OCI-LY3 (cell line): ENCODE measurements around the gene CMIP.

Source experiments
- H2AFZ ChIP-seq: fragments of 200-600, 300-600 bp; shearing (Covaris generic); 2 replicates; pipeline ENCODE4 v1.6.0; 2014; ENCODE audit warnings: antibody characterized with exemption, low read depth, low read length
- H3K27ac ChIP-seq: fragments of 200-600, 300-600 bp; sonication (generic); 2 replicates; pipeline ENCODE4 v1.5.1; 2014; ENCODE audit warnings: mild to moderate bottlenecking, low read length, moderate library complexity, mixed read lengths
- H3K27me3 ChIP-seq: fragments of 200-600, 300-600 bp; sonication (generic); 2 replicates; pipeline ENCODE4 v1.6.1; 2014; ENCODE audit warnings: low read depth, low read length, mixed read lengths
- H3K36me3 ChIP-seq: fragments of 200-600, 300-600 bp; sonication (generic); replicated peaks from 2 replicates; pipeline ENCODE3; 2014; ENCODE audit warnings: low read depth, low read length, mixed read lengths
- H3K4me1 ChIP-seq: fragments of 300-600, 200-600 bp; sonication (generic); 2 replicates; pipeline ENCODE4 v1.6.1; 2014; ENCODE audit warnings: low read length, mixed read lengths
- H3K4me2 ChIP-seq: fragments of 200-600, 300-600 bp; sonication (generic); 2 replicates; pipeline ENCODE4 v1.6.1; 2014; ENCODE audit warnings: low read length, mixed read lengths
- H3K4me3 ChIP-seq: fragments of 300-600, 200-600 bp; sonication (generic); 2 replicates; pipeline ENCODE4 v1.5.1; 2014; ENCODE audit warnings: antibody characterized with exemption, mild to moderate bottlenecking, low read length, moderate library complexity
- H3K79me2 ChIP-seq: fragments of 300-600, 200-600 bp; shearing (Covaris generic); 2 replicates; pipeline ENCODE4 v1.6.1; 2014; ENCODE audit warnings: mild to moderate bottlenecking, low read length, mixed read lengths
- H3K9ac ChIP-seq: fragments of 300-600, 200-600 bp; shearing (Covaris generic); 2 replicates; pipeline ENCODE4 v1.6.0; 2014; ENCODE audit warnings: mild to moderate bottlenecking, low read length, moderate library complexity
- H3K9me3 ChIP-seq: fragments of 200-600, 300-600 bp; shearing (Covaris generic); 2 replicates; pipeline ENCODE4 v1.6.1; 2014; ENCODE audit warnings: low read length, mixed read lengths; ENCODE audit not compliant: insufficient read depth
- H4K20me1 ChIP-seq: fragments of 200-600, 300-600 bp; sonication (generic); 2 replicates; pipeline ENCODE4 v1.6.1; 2016; ENCODE audit warnings: low read length, mixed read lengths; ENCODE audit not compliant: insufficient read depth
- EZH2phosphoT487 ChIP-seq: fragments of 200-600 bp; shearing (Covaris generic); IDR thresholded peaks from 2 replicates; pipeline ENCODE4 v1.6.1; 2018; ENCODE audit warnings: antibody characterized with exemption, mixed run types, low read depth
- TF ChIP-seq, protein P1 (sequence below): fragments of 200-600, 300-600 bp; sonication (generic); IDR thresholded peaks from 2 replicates; pipeline ENCODE4 v1.5.1; 2014; ENCODE audit warnings: antibody characterized with exemption, low read length, low read depth

Gene CMIP

DNA sequence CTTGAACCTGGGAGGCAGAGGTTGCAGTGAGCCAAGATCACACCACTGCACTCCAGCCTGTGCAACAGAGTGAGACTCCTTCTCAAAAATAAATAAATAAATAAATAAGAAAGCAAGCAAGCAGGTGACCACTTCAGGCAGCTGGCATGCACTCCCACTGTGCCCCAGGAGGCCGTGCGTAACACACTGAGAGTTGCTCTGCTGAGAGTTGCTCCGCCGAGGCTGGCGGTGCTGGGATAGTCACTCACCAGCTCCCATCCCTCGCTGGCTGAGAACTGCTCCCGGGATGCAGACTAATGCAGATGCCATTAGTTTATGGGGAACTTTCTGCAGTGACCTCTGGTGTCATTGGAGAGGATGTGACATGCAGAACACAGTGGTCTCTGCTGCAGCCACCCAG, 228.8 kb downstream of the CMIP start:
- H3K27ac ChIP-seq = no peak overlapping the region

DNA sequence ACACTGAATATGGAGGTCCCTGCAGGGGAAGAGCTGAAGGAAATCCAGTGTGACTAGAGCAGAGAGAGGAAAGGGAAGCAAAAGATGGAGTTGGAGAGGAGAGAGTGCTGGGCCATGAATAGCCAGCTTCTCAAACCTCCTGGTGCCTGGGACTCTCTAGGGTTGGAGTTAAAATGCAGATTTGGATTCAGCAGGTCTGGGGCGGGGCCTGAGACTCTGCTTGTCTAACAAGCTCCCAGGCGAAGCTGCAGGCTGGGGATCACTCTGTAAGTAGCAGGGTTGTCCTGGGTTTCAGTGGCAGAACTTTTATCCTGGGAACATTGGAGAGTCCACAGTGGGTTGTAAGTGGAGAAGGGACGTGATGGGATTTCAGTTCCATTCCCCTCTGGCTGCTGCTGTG, 231.1 kb downstream of the CMIP start:
- Histone ChIP-seq H3K4me1 (no peaks in the 10 kb centered on the region), H4K20me1 (peaks cover 5% of the 10 kb centered on the region; the same call in 1 of the 2 replicates), H3K4me2 (no peak overlapping the region), H3K27ac (no peak overlapping the region), H3K27me3 (no peaks in the 10 kb centered on the region), H3K4me3 (no peak overlapping the region), H3K9ac (no peak overlapping the region), H3K36me3 (peaks cover 25% of the 10 kb centered on the region), H2AFZ (no peak overlapping the region), H3K9me3 (no peaks in the 10 kb centered on the region), H3K79me2 (no peaks in the 10 kb centered on the region)
- TF ChIP-seq, protein P1, sequence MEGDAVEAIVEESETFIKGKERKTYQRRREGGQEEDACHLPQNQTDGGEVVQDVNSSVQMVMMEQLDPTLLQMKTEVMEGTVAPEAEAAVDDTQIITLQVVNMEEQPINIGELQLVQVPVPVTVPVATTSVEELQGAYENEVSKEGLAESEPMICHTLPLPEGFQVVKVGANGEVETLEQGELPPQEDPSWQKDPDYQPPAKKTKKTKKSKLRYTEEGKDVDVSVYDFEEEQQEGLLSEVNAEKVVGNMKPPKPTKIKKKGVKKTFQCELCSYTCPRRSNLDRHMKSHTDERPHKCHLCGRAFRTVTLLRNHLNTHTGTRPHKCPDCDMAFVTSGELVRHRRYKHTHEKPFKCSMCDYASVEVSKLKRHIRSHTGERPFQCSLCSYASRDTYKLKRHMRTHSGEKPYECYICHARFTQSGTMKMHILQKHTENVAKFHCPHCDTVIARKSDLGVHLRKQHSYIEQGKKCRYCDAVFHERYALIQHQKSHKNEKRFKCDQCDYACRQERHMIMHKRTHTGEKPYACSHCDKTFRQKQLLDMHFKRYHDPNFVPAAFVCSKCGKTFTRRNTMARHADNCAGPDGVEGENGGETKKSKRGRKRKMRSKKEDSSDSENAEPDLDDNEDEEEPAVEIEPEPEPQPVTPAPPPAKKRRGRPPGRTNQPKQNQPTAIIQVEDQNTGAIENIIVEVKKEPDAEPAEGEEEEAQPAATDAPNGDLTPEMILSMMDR = no peak
- no peak for TF ChIP-seq EZH2phosphoT487

More for the DNA sequence above, 228.8 kb downstream of the CMIP start:
- Histone ChIP-seq H4K20me1 (no peaks in the 10 kb centered on the region), H2AFZ (no peak overlapping the region), H3K36me3 (peaks cover 22% of the 10 kb centered on the region), H3K4me2 (no peak overlapping the region), H3K4me3 (no peak overlapping the region), H3K4me1 (no peaks in the 10 kb centered on the region), H3K9ac (no peak overlapping the region), H3K79me2 (no peaks in the 10 kb centered on the region), H3K9me3 (no peaks in the 10 kb centered on the region), H3K27me3 (no peaks in the 10 kb centered on the region)
- TF ChIP-seq EZH2phosphoT487 = no peak
- TF ChIP-seq, protein P1 = no peak

DNA sequence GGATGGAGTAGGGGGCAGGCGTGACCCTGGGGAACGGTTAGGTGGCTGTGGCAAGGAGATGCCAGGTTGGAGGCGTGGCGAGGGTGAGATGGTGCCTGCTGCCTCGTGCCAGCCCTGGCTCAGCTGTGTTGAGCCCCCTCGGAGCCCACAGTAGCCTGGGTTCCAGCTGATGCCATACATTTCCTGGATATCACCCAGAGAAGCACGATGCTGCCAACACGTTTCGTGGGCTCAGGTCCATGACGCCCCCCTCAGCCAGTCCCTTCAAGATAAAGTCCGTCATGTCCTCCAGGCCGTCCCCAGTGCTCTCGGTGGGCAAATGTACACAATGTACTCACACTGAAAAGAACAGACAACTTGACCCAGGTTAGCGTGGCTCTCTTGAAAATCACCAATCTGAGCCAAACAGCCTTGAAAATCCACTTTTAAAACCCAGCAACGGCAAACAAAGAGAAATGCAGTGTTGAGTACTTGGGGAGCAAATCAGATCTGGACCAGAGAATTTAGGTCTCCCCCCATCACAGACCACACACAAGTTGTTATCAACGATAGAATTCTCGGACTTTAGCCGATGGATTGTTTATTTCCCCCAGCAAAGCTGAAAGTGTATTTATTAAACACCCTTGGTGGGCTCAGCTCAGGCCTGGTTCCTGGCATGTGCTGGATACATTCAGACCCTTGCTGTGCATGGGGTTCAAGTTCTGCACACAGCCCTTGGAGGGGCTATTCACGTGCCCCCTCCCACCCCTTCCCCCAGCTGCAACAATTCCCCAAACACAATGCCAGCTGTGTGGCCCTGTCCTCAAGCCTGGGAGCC, 231.7 kb downstream of the CMIP start:
- no peaks in the 10 kb centered on the region for H3K4me1 ChIP-seq
- no peaks in the 10 kb centered on the region for H3K27me3 ChIP-seq
- no peaks in the 10 kb centered on the region for H3K79me2 ChIP-seq
- H3K9me3 ChIP-seq = no peaks in the 10 kb centered on the region
- peaks cover 5% of the 10 kb centered on the region; the same call in 1 of the 2 replicates for H4K20me1 ChIP-seq
- no peak overlapping the region for H3K9ac ChIP-seq
- H2AFZ ChIP-seq = no peak overlapping the region
- H3K4me2 ChIP-seq = no peak overlapping the region
- peaks cover 28% of the 10 kb centered on the region for H3K36me3 ChIP-seq
- TF ChIP-seq EZH2phosphoT487 = no peak
- TF ChIP-seq, protein P1 = no peak
- H3K4me3 ChIP-seq = no peak overlapping the region
- H3K27ac ChIP-seq = no peak overlapping the region

DNA sequence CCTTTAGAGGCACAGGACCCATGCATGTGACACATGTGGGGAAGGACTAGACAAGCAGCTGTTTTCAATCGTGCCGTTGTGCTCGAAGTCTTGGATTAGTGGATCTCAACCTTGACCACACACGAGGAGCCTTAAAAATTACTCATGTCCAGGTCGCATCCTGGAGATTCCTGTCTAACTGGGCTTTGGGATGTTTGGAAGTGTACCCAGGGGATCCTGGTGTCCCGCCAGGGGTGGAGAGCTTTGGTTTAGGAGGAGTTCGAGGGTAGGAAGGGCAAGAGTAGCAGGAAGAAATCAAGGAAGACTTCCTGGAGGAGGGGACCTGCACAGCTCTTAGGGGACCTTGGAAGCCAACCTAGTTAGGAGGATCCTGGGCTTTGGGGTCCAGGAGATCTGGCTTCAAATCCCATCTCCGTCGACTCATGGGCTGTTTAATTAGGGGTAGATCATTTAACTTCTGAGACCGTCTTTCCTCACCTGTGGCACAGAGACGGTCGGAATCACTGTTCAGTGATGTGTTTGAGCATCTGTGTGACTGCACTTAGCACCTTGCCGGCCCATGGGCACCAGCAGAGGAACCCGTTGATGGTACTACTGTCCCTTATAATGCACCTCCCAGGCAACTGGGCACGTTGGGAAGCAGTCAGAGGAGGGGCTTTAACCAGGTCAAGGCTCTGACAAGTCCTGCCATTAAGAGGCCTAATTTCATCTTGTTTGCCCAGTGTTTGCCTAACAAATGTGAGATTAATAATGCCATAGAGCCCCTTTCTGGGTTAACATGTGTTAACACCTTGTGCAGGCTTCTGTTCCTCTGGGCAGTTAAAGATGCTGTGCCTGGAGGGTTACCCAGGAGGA, 232.5 kb downstream of the CMIP start:
- Histone ChIP-seq H3K27me3 (no peaks in the 10 kb centered on the region), H3K4me2 (no peak overlapping the region), H2AFZ (no peak overlapping the region), H3K9ac (no peak overlapping the region), H3K4me3 (no peak overlapping the region), H3K27ac (no peak overlapping the region), H3K4me1 (no peaks in the 10 kb centered on the region), H4K20me1 (peaks cover 5% of the 10 kb centered on the region; the same call in 1 of the 2 replicates), H3K79me2 (no peaks in the 10 kb centered on the region), H3K36me3 (peaks cover 28% of the 10 kb centered on the region), H3K9me3 (no peaks in the 10 kb centered on the region)
- TF ChIP-seq, protein P1 = no peak
- TF ChIP-seq EZH2phosphoT487 = no peak
